ENCODE results near the gene SLC26A1.
A peak's percentile ranks its signal among the peaks of the same experiment; 100 is the strongest.

Gene SLC26A1

GRCh38 chr4:963276-964225 is 29.7 kb downstream of the SLC26A1 start:
- no peak for DNase-seq

- DNase-seq: peak; percentile 54 to 63
Measured at GRCh38 chr4:962231-963208, 30.7 kb downstream of the SLC26A1 start.

DNA sequence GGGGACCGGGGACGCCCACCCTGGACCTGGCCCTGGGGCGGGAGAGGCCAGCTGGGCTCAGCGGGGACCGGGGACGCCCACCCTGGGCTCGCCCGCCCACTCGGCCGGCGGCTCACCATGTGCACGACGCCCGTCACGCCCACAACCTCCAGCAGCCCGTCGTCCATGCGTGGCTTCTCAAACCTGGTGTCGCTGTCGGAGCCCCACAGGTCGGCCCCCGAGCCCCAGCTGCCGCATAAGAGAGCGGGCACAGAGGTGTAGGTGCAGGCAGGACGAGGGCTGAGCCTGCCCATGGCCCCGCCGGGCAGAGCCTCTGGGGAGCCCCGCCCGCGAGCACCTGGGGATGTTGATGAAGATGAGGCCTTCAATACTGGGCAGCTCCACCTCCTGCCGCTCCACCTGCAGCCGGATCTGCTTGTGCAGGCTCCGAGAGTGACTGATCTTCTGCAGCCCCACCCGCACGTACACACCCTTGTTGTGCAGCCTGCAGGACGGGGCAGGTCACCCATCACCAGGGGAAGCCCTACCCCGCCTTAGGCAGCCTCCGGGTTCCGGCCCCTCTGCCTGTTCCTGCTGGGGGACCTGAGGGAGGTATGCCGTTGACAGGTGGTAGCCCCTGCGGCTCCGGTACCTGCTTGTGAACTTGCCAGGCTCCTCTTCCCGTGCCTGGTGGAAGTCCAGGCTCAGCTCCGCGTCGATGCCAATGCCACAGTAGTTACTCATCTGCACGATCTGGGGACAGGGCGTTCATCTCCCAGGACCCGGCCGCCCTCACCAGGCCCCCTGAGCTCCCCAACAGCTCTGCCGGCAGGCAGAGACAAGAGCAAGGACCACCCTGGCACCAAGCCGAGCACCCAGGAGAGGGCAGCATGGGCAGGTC is 31.6 kb downstream of the SLC26A1 start:
- peak in 1 of 2 experiments; percentile 58 for DNase-seq

GRCh38 chr4:960636-961350 is 32.4 kb downstream of the SLC26A1 start:
- no peak for DNase-seq

- no peak for DNase-seq
Measured at GRCh38 chr4:960140-960635, 33.0 kb downstream of the SLC26A1 start.

GRCh38 chr4:959338-960139 is 33.7 kb downstream of the SLC26A1 start:
- no peak for DNase-seq

GRCh38 chr4:958696-959337 is 34.4 kb downstream of the SLC26A1 start:
- no peak for DNase-seq

DNA sequence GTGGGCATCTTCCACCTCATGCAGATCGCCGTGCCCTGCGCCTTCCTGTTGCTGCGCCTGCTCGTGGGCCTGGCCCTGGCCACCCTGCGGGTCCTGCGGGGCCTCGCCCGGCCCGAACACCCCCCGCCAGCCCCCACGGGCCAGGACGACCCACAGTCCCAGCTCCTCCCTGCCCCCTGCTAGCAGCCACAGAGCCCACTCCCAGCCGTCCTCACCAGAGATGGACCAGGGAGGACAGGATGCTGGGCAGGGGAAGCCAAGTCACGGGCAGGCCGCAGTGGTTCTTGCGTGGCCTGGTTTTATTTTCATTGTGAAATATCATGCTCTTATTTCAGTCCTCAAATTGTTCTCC is 34.9 kb downstream of the SLC26A1 start:
- no peak for DNase-seq

GRCh38 chr4:957581-958313 is 35.5 kb downstream of the SLC26A1 start:
- DNase-seq: no peak

DNA sequence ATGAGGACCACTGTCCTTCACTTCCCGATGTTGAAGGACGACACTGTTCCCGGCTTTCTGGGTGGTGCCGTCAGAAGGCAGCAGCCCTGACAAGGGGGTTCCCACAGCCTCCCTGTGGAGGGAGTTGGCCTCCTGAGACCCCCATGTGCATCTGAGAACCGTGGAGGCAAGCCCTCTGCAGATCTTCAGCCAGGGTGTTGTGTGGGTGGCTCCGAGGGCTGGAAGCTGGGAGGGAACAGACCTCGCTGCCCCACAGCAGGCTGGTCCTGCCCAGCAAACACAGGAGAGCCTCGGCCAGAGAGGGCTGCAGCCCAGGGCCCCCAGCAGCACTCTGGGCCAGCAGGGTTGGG is 36.0 kb downstream of the SLC26A1 start:
- no peak for DNase-seq

- DNase-seq: no peak
Measured at GRCh38 chr4:956531-957230, 36.5 kb downstream of the SLC26A1 start.

GRCh38 chr4:955931-956381 is 37.2 kb downstream of the SLC26A1 start:
- no peak for DNase-seq

DNA sequence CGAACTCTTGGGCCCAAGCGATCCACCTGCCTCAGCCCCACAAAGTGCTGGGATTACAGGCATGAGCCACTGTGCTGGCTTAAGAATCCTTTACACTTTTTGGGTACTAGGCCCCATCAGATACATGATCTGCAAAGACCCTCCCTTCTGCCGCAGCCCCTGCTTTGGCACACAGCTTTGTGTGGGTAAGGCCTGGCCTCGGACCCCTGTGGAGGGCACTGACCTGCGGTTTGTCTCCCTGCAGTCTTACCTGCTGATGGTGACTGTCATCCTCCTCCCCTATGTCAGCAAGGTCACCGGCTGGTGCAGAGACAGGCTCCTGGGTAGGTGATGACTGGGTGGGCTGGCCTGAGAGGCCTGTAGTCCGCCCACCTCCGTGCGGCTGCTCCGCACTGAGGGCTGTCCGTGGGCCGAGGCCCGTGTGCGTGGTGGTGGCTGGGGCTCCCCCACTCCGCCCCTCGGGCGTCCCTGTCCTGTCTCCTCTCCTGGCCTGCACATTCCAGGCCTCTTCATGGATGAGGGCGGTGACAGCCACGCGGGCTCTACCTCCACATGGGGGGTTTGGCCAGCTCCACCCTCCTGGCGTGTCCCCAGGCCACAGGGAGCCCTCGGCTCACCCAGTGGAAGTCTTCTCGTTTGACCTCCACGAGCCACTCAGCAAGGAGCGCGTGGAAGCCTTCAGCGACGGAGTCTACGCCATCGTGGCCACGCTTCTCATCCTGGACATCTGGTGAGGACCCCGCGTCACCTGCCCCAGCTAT is 37.9 kb downstream of the SLC26A1 start:
- no peak for DNase-seq

GRCh38 chr4:954211-955020 is 38.8 kb downstream of the SLC26A1 start:
- no peak for DNase-seq

DNA sequence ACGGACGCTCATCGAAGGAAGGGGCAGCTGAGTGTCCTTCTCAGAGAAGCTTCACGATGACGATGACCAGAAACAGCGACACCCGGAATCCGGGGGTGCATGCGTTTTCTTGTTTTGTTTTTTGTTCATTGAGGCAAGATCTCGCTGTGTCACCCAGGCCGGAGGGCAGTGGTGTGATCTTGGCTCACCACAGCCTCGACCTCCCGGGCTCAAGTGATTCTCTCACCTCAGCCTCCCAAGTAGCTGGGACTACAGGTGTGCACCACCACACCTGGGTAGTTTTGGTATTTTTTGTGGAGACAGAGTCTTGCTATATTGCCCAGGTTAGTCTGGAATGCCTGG is 39.7 kb downstream of the SLC26A1 start:
- no peak for DNase-seq

- DNase-seq: no peak
Measured at GRCh38 chr4:952881-953573, 40.2 kb downstream of the SLC26A1 start.

Measured in NCI-H187 (cell line).